Middle frontal gyrus (tissue), 1 donor: ENCODE data around the gene ARRB2.

Experiments
- DNase-seq: peaks from one replicate; pipeline ENCODE4 v3.0.0-alpha.2; 2015; ENCODE audit warnings: low spot score; ENCODE audit errors: extremely low spot score

The ARRB2 gene

GRCh38 chr17:4751932-4752331, 41.5 kb downstream of the ARRB2 start:
- no peak for DNase-seq

GRCh38 chr17:4753392-4753791, 43.0 kb downstream of the ARRB2 start:
- DNase-seq = no peak

DNA sequence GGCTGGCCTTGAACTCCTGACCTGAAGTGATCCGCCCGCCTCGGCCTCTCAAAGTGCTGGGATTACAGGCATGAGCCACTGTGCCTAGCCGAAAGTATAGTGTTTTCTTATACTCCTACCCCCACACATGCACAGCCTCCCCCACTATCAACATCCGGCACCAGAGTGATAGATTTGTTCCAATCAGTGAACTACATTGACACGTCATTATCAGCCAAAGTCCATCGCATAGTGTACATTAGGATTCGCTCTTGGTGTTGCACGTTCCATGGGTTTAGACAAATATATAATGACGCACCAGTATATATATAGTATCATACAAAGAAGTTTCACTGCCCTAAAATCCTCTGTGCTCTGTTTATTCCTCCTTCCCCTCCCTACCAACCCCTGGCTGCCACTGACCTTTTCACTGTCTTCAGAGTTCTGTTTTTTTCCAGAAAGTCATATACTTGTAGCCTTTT, 49.4 kb downstream of the ARRB2 start:
- no peak for DNase-seq

GRCh38 chr17:4764595-4764994, 54.2 kb downstream of the ARRB2 start:
- DNase-seq = no peak

DNA sequence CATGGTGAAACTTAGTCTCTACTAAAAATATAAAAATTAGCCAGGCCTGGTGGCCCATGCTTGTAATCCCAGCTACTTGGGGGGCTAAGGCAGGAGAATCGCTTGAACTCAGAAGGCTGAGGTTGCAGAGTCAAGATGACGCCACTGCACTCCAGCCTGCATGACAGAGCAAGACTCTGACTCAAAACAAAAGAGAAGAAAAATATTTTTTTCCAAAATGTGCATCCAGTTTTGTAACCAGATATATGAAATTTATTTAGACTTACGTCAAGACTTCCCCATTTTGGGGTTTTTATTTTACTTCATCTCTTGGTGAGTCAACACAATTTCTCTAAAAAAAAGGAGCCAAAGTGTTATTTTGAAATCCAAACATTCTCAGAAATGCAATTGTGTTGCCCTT, 55.8 kb downstream of the ARRB2 start:
- no peak for DNase-seq

DNA sequence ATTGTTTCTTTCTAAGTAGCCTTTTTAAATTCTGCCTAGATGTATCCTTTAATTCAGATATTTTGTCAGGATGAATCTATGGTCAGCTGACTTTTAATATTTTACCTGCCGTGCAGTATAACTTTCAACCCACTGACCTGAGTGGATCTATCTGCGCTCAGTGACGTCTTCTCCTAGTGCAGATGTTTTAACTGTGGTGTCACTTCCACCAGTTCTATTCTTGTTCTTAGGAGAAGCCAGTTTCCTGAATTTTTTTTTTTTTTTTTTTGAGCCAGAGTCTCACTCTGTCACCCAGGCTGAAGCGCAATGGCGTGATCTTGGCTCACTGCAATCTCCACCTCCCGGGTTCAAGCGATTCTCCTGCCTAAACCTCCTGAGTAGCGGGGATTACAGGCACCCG, 56.3 kb downstream of the ARRB2 start:
- DNase-seq = no peak

DNA sequence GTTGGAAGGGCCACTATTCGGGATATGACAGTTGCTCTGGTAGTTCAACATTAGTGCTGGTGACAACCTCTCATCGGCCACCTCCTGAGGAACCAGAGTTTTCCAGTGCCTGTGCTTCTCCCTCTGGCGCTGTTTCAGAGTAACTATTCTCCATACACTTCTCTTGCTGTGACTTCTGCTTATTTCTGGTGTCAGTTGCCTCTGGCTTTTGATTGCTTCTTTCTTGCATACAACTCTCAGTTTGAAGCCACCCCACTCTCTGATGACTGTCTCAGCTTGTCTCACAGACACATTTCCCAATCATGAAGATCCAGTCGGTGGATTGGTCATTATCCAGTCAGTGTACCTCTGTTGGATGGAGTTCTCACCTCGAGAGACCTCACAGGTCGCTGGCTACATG, 57.9 kb downstream of the ARRB2 start:
- DNase-seq = no peak

DNA sequence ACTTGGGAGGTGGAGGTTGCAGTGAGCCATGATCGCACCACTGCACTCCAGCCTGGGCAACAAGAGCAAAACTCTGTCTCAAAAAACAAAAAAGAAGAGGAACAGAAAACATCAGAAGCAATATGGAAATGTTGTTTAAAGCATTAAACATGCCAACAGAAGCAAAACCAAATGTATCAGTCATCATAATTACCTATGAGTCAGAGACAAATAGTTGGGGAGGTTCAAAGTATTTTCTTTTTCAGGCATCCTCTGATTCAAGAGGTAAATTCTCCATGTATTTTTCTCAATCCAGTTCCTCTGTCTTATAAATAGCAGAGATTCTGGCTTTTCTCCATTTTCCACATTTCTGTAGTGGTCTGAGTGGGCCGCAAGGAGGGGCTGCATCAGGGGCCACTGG, 59.2 kb downstream of the ARRB2 start:
- DNase-seq = no peak
